MM.1S (cell line): Measurements from ENCODE around the gene TRIM52.

ENCODE experiments used
- DNase-seq: peaks from one replicate; pipeline ENCODE4 v3.0.0-alpha.2; 2015
- H2AFZ ChIP-seq: fragments of 300-600 bp; sonication (generic); 2 replicates; pipeline ENCODE4 v1.6.0; 2016; ENCODE audit warnings: antibody characterized with exemption, low read length
- H3F3A ChIP-seq: fragments of 300-600 bp; sonication (generic); 2 replicates; pipeline ENCODE4 v1.6.1; 2016; ENCODE audit warnings: mild to moderate bottlenecking, antibody characterized with exemption, low read length, moderate library complexity, mixed read lengths; ENCODE audit not compliant: insufficient read depth
- H3K27ac ChIP-seq: fragments of 300-600 bp; sonication (generic); 2 replicates; pipeline ENCODE4 v1.5.1; 2016; ENCODE audit warnings: mild to moderate bottlenecking, low read length
- H3K27me3 ChIP-seq: fragments of 300-600 bp; sonication (generic); replicated peaks from 2 replicates; pipeline ENCODE4 v1.6.0; 2016; ENCODE audit warnings: low read length; ENCODE audit not compliant: insufficient read depth
- H3K36me3 ChIP-seq: fragments of 300-600 bp; sonication (generic); replicated peaks from 2 replicates; pipeline ENCODE4 v1.6.1; 2016; ENCODE audit warnings: mild to moderate bottlenecking, low read length, mixed read lengths; ENCODE audit not compliant: insufficient read depth
- H3K4me1 ChIP-seq: fragments of 300-600 bp; sonication (generic); 2 replicates; pipeline ENCODE4 v1.6.1; 2016; ENCODE audit warnings: low read length, mixed read lengths
- H3K4me2 ChIP-seq: fragments of 300-600 bp; sonication (generic); 2 replicates; pipeline ENCODE4 v1.6.0; 2016; ENCODE audit warnings: low read depth, low read length
- H3K4me3 ChIP-seq: fragments of 300-600 bp; sonication (generic); 2 replicates; pipeline ENCODE4 v1.5.1; 2016; ENCODE audit warnings: low read length, mixed read lengths
- H3K79me2 ChIP-seq: fragments of 300-600 bp; sonication (generic); 2 replicates; pipeline ENCODE4 v1.6.1; 2016; ENCODE audit warnings: mixed run types, low read length, mixed read lengths
- H3K9ac ChIP-seq: fragments of 300-600 bp; sonication (generic); 2 replicates; pipeline ENCODE4 v1.6.1; 2016; ENCODE audit warnings: low read length, mixed read lengths
- H3K9me2 ChIP-seq: fragments of 300-600 bp; sonication (generic); replicated peaks from 2 replicates; pipeline ENCODE4 v1.6.1; 2016; ENCODE audit warnings: mild to moderate bottlenecking, low read length, mixed read lengths; ENCODE audit not compliant: insufficient read depth
- H3K9me3 ChIP-seq: fragments of 300-600 bp; sonication (generic); replicated peaks from 2 replicates; pipeline ENCODE4 v1.6.1; 2016; ENCODE audit warnings: mild to moderate bottlenecking, low read length, mixed read lengths; ENCODE audit not compliant: insufficient read depth
- H4K20me1 ChIP-seq: fragments of 300-600 bp; sonication (generic); 2 replicates; pipeline ENCODE4 v1.6.1; 2016; ENCODE audit warnings: mild to moderate bottlenecking, low read length, moderate library complexity, mixed read lengths; ENCODE audit not compliant: insufficient read depth
- EZH2 ChIP-seq: fragments of 300-600 bp; sonication (generic); optimal IDR thresholded peaks from 2 replicates; pipeline ENCODE3; 2017; ENCODE audit warnings: low read depth, mild to moderate bottlenecking, antibody characterized with exemption, low read length, mixed read lengths
- EZH2phosphoT487 ChIP-seq: fragments of 300-600 bp; sonication (generic); IDR thresholded peaks from 2 replicates; pipeline ENCODE4 v1.6.1; 2018; ENCODE audit warnings: antibody characterized with exemption, low read length
- TF ChIP-seq, protein P1 (sequence below): fragments of 300-600 bp; sonication (generic); IDR thresholded peaks from 2 replicates; pipeline ENCODE4 v1.5.1; 2016; ENCODE audit warnings: antibody characterized with exemption, low read length, mixed read lengths

The TRIM52 gene

DNA sequence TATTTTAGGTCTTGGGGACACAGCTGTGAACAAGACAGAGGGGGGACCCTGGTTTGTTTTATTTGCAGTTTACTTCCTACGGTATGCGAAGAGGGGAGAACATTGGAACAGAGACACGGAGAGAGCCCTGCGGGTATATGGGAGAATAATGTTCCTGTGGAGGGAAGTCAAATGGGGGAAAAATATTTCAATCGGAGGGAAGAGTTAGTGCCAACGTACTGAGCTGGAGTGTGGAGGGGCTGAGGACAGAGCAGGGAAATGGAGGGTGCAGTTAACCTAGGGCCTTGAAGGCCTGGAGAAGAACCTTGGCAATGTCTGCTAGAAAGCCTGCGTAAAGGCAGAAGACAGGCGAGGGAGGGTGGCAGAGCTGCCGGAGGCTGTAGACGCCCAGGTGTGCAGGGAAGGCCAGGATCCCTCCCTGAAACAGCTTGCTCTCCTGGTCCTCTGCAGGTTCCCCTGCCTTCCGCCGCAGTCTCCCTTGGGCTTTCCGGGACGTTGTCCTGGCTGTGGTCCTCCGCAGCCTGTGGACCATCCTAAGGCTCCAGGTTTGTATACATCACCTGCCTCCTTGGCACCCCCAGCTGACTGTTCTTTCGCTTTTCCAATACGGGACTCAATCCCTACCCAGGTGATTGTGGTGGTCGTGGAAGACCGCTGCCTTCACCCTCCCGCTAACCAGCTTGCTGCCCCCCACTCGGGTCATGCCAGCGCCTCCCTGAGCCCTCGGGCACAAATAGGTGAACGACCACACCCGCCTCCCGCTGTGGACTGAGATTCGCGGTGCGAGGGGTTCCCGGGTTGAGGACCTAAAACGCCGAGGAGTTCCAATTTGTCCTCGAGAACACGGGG is 15.3 kb downstream of the TRIM52 start:
- no peak for TF ChIP-seq EZH2
- TF ChIP-seq, protein P1, sequence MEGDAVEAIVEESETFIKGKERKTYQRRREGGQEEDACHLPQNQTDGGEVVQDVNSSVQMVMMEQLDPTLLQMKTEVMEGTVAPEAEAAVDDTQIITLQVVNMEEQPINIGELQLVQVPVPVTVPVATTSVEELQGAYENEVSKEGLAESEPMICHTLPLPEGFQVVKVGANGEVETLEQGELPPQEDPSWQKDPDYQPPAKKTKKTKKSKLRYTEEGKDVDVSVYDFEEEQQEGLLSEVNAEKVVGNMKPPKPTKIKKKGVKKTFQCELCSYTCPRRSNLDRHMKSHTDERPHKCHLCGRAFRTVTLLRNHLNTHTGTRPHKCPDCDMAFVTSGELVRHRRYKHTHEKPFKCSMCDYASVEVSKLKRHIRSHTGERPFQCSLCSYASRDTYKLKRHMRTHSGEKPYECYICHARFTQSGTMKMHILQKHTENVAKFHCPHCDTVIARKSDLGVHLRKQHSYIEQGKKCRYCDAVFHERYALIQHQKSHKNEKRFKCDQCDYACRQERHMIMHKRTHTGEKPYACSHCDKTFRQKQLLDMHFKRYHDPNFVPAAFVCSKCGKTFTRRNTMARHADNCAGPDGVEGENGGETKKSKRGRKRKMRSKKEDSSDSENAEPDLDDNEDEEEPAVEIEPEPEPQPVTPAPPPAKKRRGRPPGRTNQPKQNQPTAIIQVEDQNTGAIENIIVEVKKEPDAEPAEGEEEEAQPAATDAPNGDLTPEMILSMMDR, result no peak
- no peak for TF ChIP-seq EZH2phosphoT487
- Histone ChIP-seq H2AFZ (peak overlapping the region; percentile 92), H3K9me3 (no peaks in the 10 kb centered on the region), H3K36me3 (peaks cover 13% of the 10 kb centered on the region; the same call in 1 of the 2 replicates), H3K9ac (peak overlapping the region; percentile 59), H3K27ac (peak overlapping the region; percentile 6; the same call in 1 of the 2 replicates), H3K4me1 (peaks cover 31% of the 10 kb centered on the region), H3K79me2 (peaks cover 44% of the 10 kb centered on the region), H3K4me3 (peak overlapping the region; percentile 98), H3F3A (peaks cover 41% of the 10 kb centered on the region), H3K4me2 (peak overlapping the region; percentile 97), H4K20me1 (peaks cover 11% of the 10 kb centered on the region), H3K9me2 (no peaks in the 10 kb centered on the region), H3K27me3 (no peaks in the 10 kb centered on the region)
- no peak for DNase-seq

DNA sequence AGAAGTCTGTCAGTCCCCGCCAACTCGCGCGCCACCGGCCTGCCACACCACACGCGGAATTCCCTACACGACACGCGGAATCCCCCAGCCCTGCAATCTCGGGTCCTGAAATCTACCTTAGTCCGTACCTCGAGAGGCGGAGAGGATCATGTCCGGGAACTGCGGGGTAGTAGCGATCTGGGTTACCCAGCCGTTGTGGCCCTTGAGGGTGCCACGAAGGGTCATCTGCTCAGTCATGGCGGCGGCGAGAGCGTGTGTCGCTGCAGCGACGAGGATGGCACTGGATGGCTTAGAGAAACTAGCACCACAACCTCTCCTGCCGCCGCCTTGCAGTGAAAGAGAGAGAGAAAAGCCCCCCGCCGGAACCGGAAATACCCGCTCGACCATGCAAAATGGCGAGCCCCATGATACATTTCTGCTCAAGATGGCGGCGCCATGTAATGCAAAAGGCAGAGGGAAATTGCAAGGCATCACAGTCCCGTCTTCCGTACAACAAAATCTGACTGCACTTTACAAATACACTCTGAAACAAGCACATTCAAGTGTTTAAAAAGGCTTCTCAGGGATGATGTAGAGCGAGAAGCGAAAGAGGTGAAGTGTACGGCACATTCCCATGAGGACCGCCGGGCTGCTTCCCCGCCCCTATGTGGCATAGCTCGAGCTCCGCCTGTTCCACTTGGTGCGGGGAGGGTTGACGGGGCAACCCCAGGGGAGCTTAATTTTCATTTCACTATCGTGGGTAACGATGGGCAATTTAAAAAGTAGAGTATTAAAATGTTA is 17.2 kb downstream of the TRIM52 start, which contains the start of gene RACK1:
TSS of gene RACK1 (minus strand) at position 343 of the 780 bp plus-strand sequence. CDS start at position 237, 106 bp downstream.
- Histone ChIP-seq H3K4me2 (peak within 1 kb of the TSS; percentile 97), H3F3A (peaks cover 51% of the 10 kb centered on the region), H3K27ac (peak within 1 kb of the TSS; percentile 80), H3K36me3 (peaks cover 23% of the 10 kb centered on the region; the same call in 1 of the 2 replicates), H3K9ac (peak within 1 kb of the TSS; percentile 99), H3K9me2 (no peaks in the 10 kb centered on the region), H2AFZ (peak within 1 kb of the TSS; percentile 81), H3K79me2 (peaks cover 63% of the 10 kb centered on the region), H3K4me1 (peaks cover 31% of the 10 kb centered on the region), H3K27me3 (no peaks in the 10 kb centered on the region), H3K4me3 (peak within 1 kb of the TSS; percentile 98), H3K9me3 (no peaks in the 10 kb centered on the region), H4K20me1 (peaks cover 21% of the 10 kb centered on the region)
- no peak for TF ChIP-seq EZH2
- no peak for TF ChIP-seq EZH2phosphoT487
- TF ChIP-seq, protein P1, result no peak
- peak; percentile 86 for DNase-seq

DNA sequence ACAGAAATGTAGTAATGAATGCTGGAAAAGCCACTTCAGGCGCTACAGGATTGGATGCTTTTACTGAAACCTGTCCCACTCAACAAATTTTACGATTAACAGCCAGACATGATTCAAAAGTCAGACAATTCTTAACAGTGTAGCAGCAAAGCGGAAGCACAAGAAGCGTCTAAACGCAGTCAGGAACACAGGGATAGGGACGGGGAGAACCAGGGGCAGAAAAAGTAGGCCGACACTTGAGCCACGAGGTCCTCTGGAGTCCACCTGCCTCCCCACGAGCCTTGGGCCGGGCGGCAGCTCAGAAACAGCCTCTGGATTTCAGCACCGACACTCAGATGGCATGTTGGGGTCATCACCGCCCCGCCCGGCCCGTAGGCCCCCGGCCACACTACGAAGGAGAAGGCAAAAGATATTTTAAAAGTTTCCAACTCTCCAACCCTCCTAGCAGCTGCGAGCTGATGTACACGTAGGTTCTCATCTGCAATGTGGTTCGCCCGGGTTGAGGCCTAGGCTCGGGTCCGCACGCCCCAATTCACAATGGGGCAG is 17.9 kb downstream of the TRIM52 start:
- peaks cover 57% of the 10 kb centered on the region for H3F3A ChIP-seq
- peak overlapping the region; percentile 81; the same call in 1 of the 2 replicates for H2AFZ ChIP-seq
- H3K4me3 ChIP-seq, result peak overlapping the region; percentile 98
- peaks cover 26% of the 10 kb centered on the region; the same call in 1 of the 2 replicates for H3K36me3 ChIP-seq
- peak overlapping the region; percentile 96 for H3K4me2 ChIP-seq
- H3K27me3 ChIP-seq, result no peaks in the 10 kb centered on the region
- H3K4me1 ChIP-seq, result peaks cover 31% of the 10 kb centered on the region
- H4K20me1 ChIP-seq, result peaks cover 23% of the 10 kb centered on the region
- H3K9ac ChIP-seq, result peak overlapping the region; percentile 99
- TF ChIP-seq EZH2phosphoT487 (no peak), EZH2 (no peak)
- TF ChIP-seq, protein P1, result no peak
- peak overlapping the region; percentile 80 for H3K27ac ChIP-seq
- no peaks in the 10 kb centered on the region for H3K9me3 ChIP-seq
- DNase-seq, result peak; percentile 23
- H3K79me2 ChIP-seq, result peaks cover 70% of the 10 kb centered on the region
- H3K9me2 ChIP-seq, result no peaks in the 10 kb centered on the region
